ENCODE measurements around the gene TRDN. TPM values are rescaled to one million over a fixed set of nuclear protein-coding genes. Genes with fewer than 3 reads are reported as not detected.

Gene TRDN
- not detected in 2 replicates for total RNA-seq (2014; rRNA removed; shearing (Covaris generic))
- polyA plus RNA-seq (2015; cell fraction: cytosol; rRNA removed) = not detected in 2 replicates
- polyA plus RNA-seq (2015; cell fraction: nucleus; rRNA removed) = not detected in 2 replicates

- DNase-seq (ENCODE audit: low read depth, low spot score) = no peak
- in situ Hi-C loops (cut with HindIII; ENCODE audit: low pct_unique_long_range_greater_than_20kb, low sequenced_read_pairs) = no loop called here
Observed at GRCh38 chr6:123636782-123637181, at the start of gene TRDN. Gene TRDN, minus strand, starts transcription at chr6:123636950. Its CDS starts 175 bp downstream, at chr6:123636775.

- DNase-seq (ENCODE audit: low read depth, low spot score) = no peak
- in situ Hi-C loops (cut with HindIII; ENCODE audit: low pct_unique_long_range_greater_than_20kb, low sequenced_read_pairs) = no loop called here
Observed at GRCh38 chr6:123681957-123682462, 45.3 kb upstream of the TRDN start.

- no peak for DNase-seq (ENCODE audit: low read depth, low spot score)
- in situ Hi-C loops (cut with HindIII; ENCODE audit: low pct_unique_long_range_greater_than_20kb, low sequenced_read_pairs) = no loop called here
Observed at GRCh38 chr6:123677897-123678296, 41.1 kb upstream of the TRDN start.

GRCh38 chr6:123676793-123677192 is 40.0 kb upstream of the TRDN start:
- DNase-seq (ENCODE audit: low read depth, low spot score) = no peak
- in situ Hi-C loops (cut with HindIII; ENCODE audit: low pct_unique_long_range_greater_than_20kb, low sequenced_read_pairs) = no loop called here

- in situ Hi-C loops (cut with HindIII; ENCODE audit: low pct_unique_long_range_greater_than_20kb, low sequenced_read_pairs) = no loop called here
- DNase-seq (ENCODE audit: low read depth, low spot score) = no peak
Observed at GRCh38 chr6:123668965-123669591, 32.3 kb upstream of the TRDN start.

- no peak for DNase-seq (ENCODE audit: low read depth, low spot score)
- in situ Hi-C loops (cut with HindIII; ENCODE audit: low pct_unique_long_range_greater_than_20kb, low sequenced_read_pairs) = no loop called here
Observed at GRCh38 chr6:123668063-123668462, 31.3 kb upstream of the TRDN start.

GRCh38 chr6:123663436-123663835 is 26.7 kb upstream of the TRDN start:
- DNase-seq (ENCODE audit: low read depth, low spot score) = no peak
- in situ Hi-C loops (cut with HindIII; ENCODE audit: low pct_unique_long_range_greater_than_20kb, low sequenced_read_pairs) = no loop called here

- no peak for DNase-seq (ENCODE audit: low read depth, low spot score)
- in situ Hi-C loops (cut with HindIII; ENCODE audit: low pct_unique_long_range_greater_than_20kb, low sequenced_read_pairs) = no loop called here
Observed at GRCh38 chr6:123662757-123663156, 26.0 kb upstream of the TRDN start.

- DNase-seq (ENCODE audit: low read depth, low spot score) = no peak
- in situ Hi-C loops (cut with HindIII; ENCODE audit: low pct_unique_long_range_greater_than_20kb, low sequenced_read_pairs) = no loop called here
Observed at GRCh38 chr6:123661105-123661891, 24.5 kb upstream of the TRDN start.

GRCh38 chr6:123659960-123660748 is 23.4 kb upstream of the TRDN start:
- in situ Hi-C loops (cut with HindIII; ENCODE audit: low pct_unique_long_range_greater_than_20kb, low sequenced_read_pairs) = no loop called here
- no peak for DNase-seq (ENCODE audit: low read depth, low spot score)

- DNase-seq (ENCODE audit: low read depth, low spot score) = no peak
- in situ Hi-C loops (cut with HindIII; ENCODE audit: low pct_unique_long_range_greater_than_20kb, low sequenced_read_pairs) = no loop called here
Observed at GRCh38 chr6:123658848-123659247, 22.1 kb upstream of the TRDN start.

- peak; percentile 31 for DNase-seq (ENCODE audit: low read depth, low spot score)
- in situ Hi-C loops (cut with HindIII; ENCODE audit: low pct_unique_long_range_greater_than_20kb, low sequenced_read_pairs) = no loop called here
Observed at GRCh38 chr6:123655521-123656306, 19.0 kb upstream of the TRDN start.

- DNase-seq (ENCODE audit: low read depth, low spot score) = no peak
- in situ Hi-C loops (cut with HindIII; ENCODE audit: low pct_unique_long_range_greater_than_20kb, low sequenced_read_pairs) = no loop called here
Observed at GRCh38 chr6:123648723-123649122, 12.0 kb upstream of the TRDN start.

- in situ Hi-C loops (cut with HindIII; ENCODE audit: low pct_unique_long_range_greater_than_20kb, low sequenced_read_pairs) = no loop called here
Observed at GRCh38 chr6:123648020-123648580, 11.3 kb upstream of the TRDN start.

GRCh38 chr6:123641497-123641896 is 4.7 kb upstream of the TRDN start:
- in situ Hi-C loops (cut with HindIII; ENCODE audit: low pct_unique_long_range_greater_than_20kb, low sequenced_read_pairs) = no loop called here
- DNase-seq (ENCODE audit: low read depth, low spot score) = no peak

More at GRCh38 chr6:123648020-123648580, 11.3 kb upstream of the TRDN start:
- DNase-seq (ENCODE audit: low read depth, low spot score) = no peak

- DNase-seq (ENCODE audit: low read depth, low spot score) = no peak
- in situ Hi-C loops (cut with HindIII; ENCODE audit: low pct_unique_long_range_greater_than_20kb, low sequenced_read_pairs) = no loop called here
Observed at GRCh38 chr6:123640567-123641187, 3.9 kb upstream of the TRDN start.

GRCh38 chr6:123638865-123639264 is 2.1 kb upstream of the TRDN start:
- in situ Hi-C loops (cut with HindIII; ENCODE audit: low pct_unique_long_range_greater_than_20kb, low sequenced_read_pairs) = no loop called here
- no peak for DNase-seq (ENCODE audit: low read depth, low spot score)
